Inferior parietal cortex (tissue), 1 donor: ENCODE measurements around the gene GRID2.

Experiments
- DNase-seq: peaks from one replicate; pipeline ENCODE4 v3.0.0-alpha.2; 2016; ENCODE audit errors: extremely low spot score

The GRID2 gene

GRCh38 chr4:93501946-93502345 lies 1198.2 kb downstream of the GRID2 start:
- DNase-seq: peak; percentile 17

GRCh38 chr4:93502991-93503390 lies 1199.2 kb downstream of the GRID2 start:
- no peak for DNase-seq

- DNase-seq: no peak
Observed at GRCh38 chr4:93513851-93514250, 1210.1 kb downstream of the GRID2 start.

GRCh38 chr4:93515208-93515607 lies 1211.4 kb downstream of the GRID2 start:
- DNase-seq: no peak

GRCh38 chr4:93529692-93530372 lies 1226.1 kb downstream of the GRID2 start:
- no peak for DNase-seq

- DNase-seq: no peak
Observed at GRCh38 chr4:93532234-93532633, 1228.5 kb downstream of the GRID2 start.

- DNase-seq: no peak
Observed at GRCh38 chr4:93540562-93540961, 1236.8 kb downstream of the GRID2 start.

GRCh38 chr4:93561842-93562241 lies 1258.1 kb downstream of the GRID2 start:
- DNase-seq: no peak

GRCh38 chr4:93568758-93569157 lies 1265.0 kb downstream of the GRID2 start:
- DNase-seq: no peak

GRCh38 chr4:93573285-93573684 lies 1269.5 kb downstream of the GRID2 start:
- DNase-seq: no peak

GRCh38 chr4:93578942-93579341 lies 1275.2 kb downstream of the GRID2 start:
- no peak for DNase-seq

- no peak for DNase-seq
Observed at GRCh38 chr4:93605163-93605562, 1301.4 kb downstream of the GRID2 start.

GRCh38 chr4:93617606-93618005 lies 1313.8 kb downstream of the GRID2 start:
- DNase-seq: peak; percentile 13

GRCh38 chr4:93633721-93634120 lies 1330.0 kb downstream of the GRID2 start:
- DNase-seq: no peak

GRCh38 chr4:93635943-93636342 lies 1332.2 kb downstream of the GRID2 start:
- DNase-seq: no peak

GRCh38 chr4:93645120-93645519 lies 1341.4 kb downstream of the GRID2 start:
- no peak for DNase-seq

- DNase-seq: no peak
Observed at GRCh38 chr4:93646233-93646930, 1342.6 kb downstream of the GRID2 start.

- no peak for DNase-seq
Observed at GRCh38 chr4:93648258-93648657, 1344.5 kb downstream of the GRID2 start.

- no peak for DNase-seq
Observed at GRCh38 chr4:93649828-93650227, 1346.1 kb downstream of the GRID2 start.

GRCh38 chr4:93654211-93654610 lies 1350.4 kb downstream of the GRID2 start:
- DNase-seq: no peak

- DNase-seq: peak; percentile 1
Observed at GRCh38 chr4:93657527-93657926, 1353.8 kb downstream of the GRID2 start.

GRCh38 chr4:93658443-93658842 lies 1354.7 kb downstream of the GRID2 start:
- no peak for DNase-seq

- no peak for DNase-seq
Observed at GRCh38 chr4:93659629-93660028, 1355.9 kb downstream of the GRID2 start.

- DNase-seq: no peak
Observed at GRCh38 chr4:93660036-93660435, 1356.3 kb downstream of the GRID2 start.
